Panc1 (cell line): Measurements from ENCODE around the gene VIT. TPM values are rescaled to one million over a fixed set of nuclear protein-coding genes. Genes with fewer than 3 reads are reported as not detected.
A peak's percentile ranks its signal among the peaks of the same experiment; 100 is the strongest.

ENCODE experiments used
- ATAC-seq: fragments of 200-7000 bp; cut with Tn5 transposase; 2 replicates; pipeline ENCODE4 v1.9.1; 2020; ENCODE audit warnings: mild to moderate bottlenecking, moderate library complexity
- BruUV-seq: library from RNA; stranded (reverse); fragments of 400-500 nt; replicated peaks from 2 replicates; lab custom pipeline; 2021; lab: Mats Ljungman, UMichigan
- CTCF ChIA-PET: fragments of 300-600 bp; sonication (Branson Sonifier 250); formaldehyde crosslinking; loops from one replicate; lab custom pipeline; 2022; ENCODE audit warnings: antibody characterized with exemption; lab: Charles Lee
- POLR2A ChIA-PET: fragments of 300-600 bp; sonication (Branson Sonifier 250); formaldehyde crosslinking; loops from one replicate; lab custom pipeline; 2022; ENCODE audit warnings: antibody characterized with exemption; lab: Charles Lee
- DNase-seq: peaks from one replicate; pipeline ENCODE4 v3.0.0-alpha.2; 2010; ENCODE audit warnings: low read depth, low spot score
- H3K27ac ChIP-seq: 2 replicates; pipeline ENCODE4 v1.5.1; 2011; ENCODE audit warnings: mild to moderate bottlenecking, low read length, inconsistent platforms
- H3K27me3 ChIP-seq: fragments of 200-500 bp; sonication (Bioruptor generic); 2 replicates; pipeline ENCODE4 v1.6.0; 2014; ENCODE audit warnings: low read length, inconsistent platforms; ENCODE audit not compliant: control insufficient read depth, insufficient read depth
- H3K36me3 ChIP-seq: fragments of 200-500 bp; sonication (Bioruptor generic); 2 replicates; pipeline ENCODE4 v1.5.1; 2014; ENCODE audit warnings: inconsistent platforms, mild to moderate bottlenecking, low read length, moderate library complexity; ENCODE audit not compliant: control insufficient read depth, insufficient read depth
- H3K4me1 ChIP-seq: 2 replicates; pipeline ENCODE4 v1.5.1; 2011; ENCODE audit warnings: inconsistent platforms, mild to moderate bottlenecking, low read length, moderate library complexity; ENCODE audit not compliant: control insufficient read depth, insufficient read depth
- H3K4me3 ChIP-seq, 2 experiments: 2 replicates each; pipeline ENCODE4 v1.5.1; 2011 to 2012; ENCODE audit warnings: low read depth in 2 of 2, low read length in 2 of 2, mild to moderate bottlenecking in 2 of 2, inconsistent platforms in 1 of 2, moderate library complexity in 1 of 2
- H3K9me3 ChIP-seq: fragments of 200-500 bp; sonication (Bioruptor generic); 2 replicates; pipeline ENCODE4 v1.5.1; 2014; ENCODE audit warnings: low read depth, mild to moderate bottlenecking, inconsistent platforms, low read length, moderate library complexity; ENCODE audit not compliant: control insufficient read depth, insufficient read depth
- POLR2AphosphoS5 ChIP-seq: IDR thresholded peaks from 2 replicates; pipeline ENCODE4 v1.6.1; 2012; ENCODE audit warnings: mild to moderate bottlenecking, low read depth, low read length, moderate library complexity
- REST ChIP-seq, 2 experiments: IDR thresholded peaks; 2 replicates each; pipeline ENCODE4 v1.6.1; 2011 to 2012; ENCODE audit warnings: low read depth in 2 of 2, control low read depth in 1 of 2, low read length in 1 of 2, mild to moderate bottlenecking in 1 of 2, moderate library complexity in 1 of 2; ENCODE audit not compliant: insufficient read depth in 1 of 2
- SIN3A ChIP-seq: IDR thresholded peaks from 2 replicates; pipeline ENCODE4 v1.6.1; 2012; ENCODE audit warnings: low read depth, mild to moderate bottlenecking, low read length, moderate library complexity, borderline replicate concordance; ENCODE audit not compliant: insufficient read depth
- TCF7L2 ChIP-seq: IDR thresholded peaks from 2 replicates; pipeline ENCODE4 v1.6.1; 2011; ENCODE audit warnings: mild to moderate bottlenecking, low read depth, low read length, inconsistent platforms
- in situ Hi-C: cut with HindIII; loops from 2 replicates; pipeline ENCODE4 v1.10.0; 2016; ENCODE audit warnings: low sequenced_read_pairs, low pct_unique_long_range_greater_than_20kb
- intact Hi-C: fragments of 100-400 bp; cut with micrococcal nuclease; formaldehyde crosslinking; loops from one replicate; pipeline ENCODE4 v1.10.0; 2022; ENCODE audit not compliant: unreplicated experiment
- total RNA-seq: library from RNA; stranded (reverse); gene quantifications from one replicate; pipeline ENCODE4 v1.2.1, GENCODE V29; 2021; ENCODE audit not compliant: unreplicated experiment
- TF ChIP-seq, protein P1 (sequence below): fragments of 450-650 bp; IDR thresholded peaks from 2 replicates; pipeline ENCODE4 v1.5.1; 2017; ENCODE audit warnings: mild to moderate bottlenecking

The VIT gene
- total RNA-seq, 1 experiment from 2014 or later = 0.77 TPM

GRCh38 chr2:36667931-36668330 is 28.6 kb upstream of the VIT start:
- CTCF ChIA-PET = no interaction called here
- DNase-seq (no peak), ATAC-seq (no peak)
- Histone ChIP-seq H3K9me3 (peaks cover 3% of the 10 kb centered on the region; the same call in 1 of the 2 replicates), H3K36me3 (no peaks in the 10 kb centered on the region), H3K27ac (peak overlapping the region; percentile 59; the same call in 1 of the 2 replicates), H3K27me3 (no peaks in the 10 kb centered on the region), H3K4me1 (peaks cover 21% of the 10 kb centered on the region), H3K4me3 (no peak overlapping the region)
- intact Hi-C loops = no loop called here
- in situ Hi-C loops = no loop called here
- BruUV-seq = no TSS peak
- TF ChIP-seq SIN3A (no peak), REST (IDR thresholded peaks at IDR 0.05; ENCODE audit: insufficient read depth in 1 of 2, low read depth in 2 of 2, low read length in 1 of 2) (no peak), TCF7L2 (no peak), POLR2AphosphoS5 (no peak)
- TF ChIP-seq, protein P1, sequence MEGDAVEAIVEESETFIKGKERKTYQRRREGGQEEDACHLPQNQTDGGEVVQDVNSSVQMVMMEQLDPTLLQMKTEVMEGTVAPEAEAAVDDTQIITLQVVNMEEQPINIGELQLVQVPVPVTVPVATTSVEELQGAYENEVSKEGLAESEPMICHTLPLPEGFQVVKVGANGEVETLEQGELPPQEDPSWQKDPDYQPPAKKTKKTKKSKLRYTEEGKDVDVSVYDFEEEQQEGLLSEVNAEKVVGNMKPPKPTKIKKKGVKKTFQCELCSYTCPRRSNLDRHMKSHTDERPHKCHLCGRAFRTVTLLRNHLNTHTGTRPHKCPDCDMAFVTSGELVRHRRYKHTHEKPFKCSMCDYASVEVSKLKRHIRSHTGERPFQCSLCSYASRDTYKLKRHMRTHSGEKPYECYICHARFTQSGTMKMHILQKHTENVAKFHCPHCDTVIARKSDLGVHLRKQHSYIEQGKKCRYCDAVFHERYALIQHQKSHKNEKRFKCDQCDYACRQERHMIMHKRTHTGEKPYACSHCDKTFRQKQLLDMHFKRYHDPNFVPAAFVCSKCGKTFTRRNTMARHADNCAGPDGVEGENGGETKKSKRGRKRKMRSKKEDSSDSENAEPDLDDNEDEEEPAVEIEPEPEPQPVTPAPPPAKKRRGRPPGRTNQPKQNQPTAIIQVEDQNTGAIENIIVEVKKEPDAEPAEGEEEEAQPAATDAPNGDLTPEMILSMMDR = no peak
- POLR2A ChIA-PET = no interaction called here

- in situ Hi-C loops = no loop called here
- DNase-seq (no peak), ATAC-seq (no peak)
- ChIA-PET CTCF (no interaction called here), POLR2A (interaction anchor here (0.7 kb wide), 1 partner anchor 147 kb away, joined by 3 read pairs; no protein-coding TSS in a partner anchor)
- peaks cover 3% of the 10 kb centered on the region; the same call in 1 of the 2 replicates for H3K9me3 ChIP-seq
- peaks cover 9% of the 10 kb centered on the region; the same call in 1 of the 2 replicates for H3K4me1 ChIP-seq
- H3K27ac ChIP-seq = peak overlapping the region; percentile 49; the same call in 1 of the 2 replicates
- intact Hi-C loops = loop anchor here (5.0 kb wide), 1 partner anchor 799 kb away; no protein-coding TSS in a partner anchor
- H3K27me3 ChIP-seq = no peaks in the 10 kb centered on the region
- no peaks in the 10 kb centered on the region for H3K36me3 ChIP-seq
- no peak overlapping the region for H3K4me3 ChIP-seq
- TF ChIP-seq TCF7L2 (no peak), REST (IDR thresholded peaks at IDR 0.05; ENCODE audit: insufficient read depth in 1 of 2, low read depth in 2 of 2, low read length in 1 of 2) (no peak), SIN3A (no peak), POLR2AphosphoS5 (no peak)
- TF ChIP-seq, protein P1 = no peak
- BruUV-seq = no TSS peak
These were observed 25.5 kb upstream of the VIT start for GRCh38 chr2:36670881-36671595.
